Measurements from ENCODE around the gene SLX4IP.
"Not testable (repeated sequence)": the region's sequence is repeated elsewhere in the genome, so short reads cannot be mapped to it uniquely, and the experiment has no call there.

SLX4IP gene

GRCh38 chr20:10613426-10613825 lies 178.3 kb downstream of the SLX4IP start:
- not testable (repeated sequence) for DNase-seq

GRCh38 chr20:10613911-10614310 lies 178.8 kb downstream of the SLX4IP start:
- DNase-seq = no peak

- no peak for DNase-seq
These were observed 181.1 kb downstream of the SLX4IP start for GRCh38 chr20:10616212-10616611.

GRCh38 chr20:10617549-10618133 lies 182.5 kb downstream of the SLX4IP start:
- DNase-seq = not testable (repeated sequence)

GRCh38 chr20:10618611-10619245 lies 183.6 kb downstream of the SLX4IP start:
- DNase-seq = no peak

GRCh38 chr20:10619427-10619826 lies 184.3 kb downstream of the SLX4IP start:
- no peak for DNase-seq

- DNase-seq = no peak
These were observed 186.0 kb downstream of the SLX4IP start for GRCh38 chr20:10621149-10621548.

- DNase-seq = no peak
These were observed 187.7 kb downstream of the SLX4IP start for GRCh38 chr20:10622657-10623418.

GRCh38 chr20:10625641-10626040 lies 190.5 kb downstream of the SLX4IP start:
- DNase-seq = no peak

- no peak for DNase-seq
These were observed 191.8 kb downstream of the SLX4IP start for GRCh38 chr20:10626896-10627295.

- no peak for DNase-seq
These were observed 195.0 kb downstream of the SLX4IP start for GRCh38 chr20:10629946-10630650.

GRCh38 chr20:10631126-10631525 lies 196.0 kb downstream of the SLX4IP start:
- no peak for DNase-seq

- no peak for DNase-seq
These were observed 197.8 kb downstream of the SLX4IP start for GRCh38 chr20:10632721-10633509.

GRCh38 chr20:10633718-10634117 lies 198.6 kb downstream of the SLX4IP start:
- no peak for DNase-seq

- no peak for DNase-seq
These were observed 199.1 kb downstream of the SLX4IP start for GRCh38 chr20:10634211-10634610.

- no peak for DNase-seq
These were observed 199.7 kb downstream of the SLX4IP start for GRCh38 chr20:10634683-10635411.

- no peak for DNase-seq
These were observed 200.5 kb downstream of the SLX4IP start for GRCh38 chr20:10635476-10636208.

GRCh38 chr20:10636326-10636818 lies 201.3 kb downstream of the SLX4IP start:
- no peak for DNase-seq

GRCh38 chr20:10637031-10637559 lies 202.0 kb downstream of the SLX4IP start:
- no peak for DNase-seq

- DNase-seq = no peak
These were observed 202.5 kb downstream of the SLX4IP start for GRCh38 chr20:10637563-10637962.

Measured in CD4-positive, alpha-beta T cell treated with Interferon gamma for 1 hour (primary cell).